Measurements from ENCODE around the gene AGPAT4. TPM values are rescaled to one million over a fixed set of nuclear protein-coding genes. Genes with fewer than 3 reads are reported as not detected.

The AGPAT4 gene
- total and polyA plus RNA-seq, 2 donors (not counting 3 experiments of a cell fraction or from before 2014, with no cell fraction given), result 10.2 to 15.2 TPM

GRCh38 chr6:161204866-161205557, 68.8 kb downstream of the AGPAT4 start:
- Histone ChIP-seq H3K4me2 (ENCODE audit: insufficient read depth, low read length) (no peak overlapping the region), H3K4me1 (ENCODE audit: control insufficient read depth, extremely low read depth, insufficient read depth, low read length) (no peaks in the 10 kb centered on the region), H2AFZ (ENCODE audit: low read depth, low read length) (no peak overlapping the region), H3K79me2 (ENCODE audit: control insufficient read depth, insufficient read depth, low read length) (no peaks in the 10 kb centered on the region), H3K27ac (ENCODE audit: insufficient read depth, low read depth, low read length) (no peak overlapping the region), H3K9ac (replicated peaks; ENCODE audit: extremely low read depth, insufficient read depth, low read length) (no peak overlapping the region), H4K20me1 (replicated peaks; ENCODE audit: control insufficient read depth, extremely low read depth, insufficient read depth, low read length) (peaks cover 3% of the 10 kb centered on the region), H3K9me1 (replicated peaks; ENCODE audit: control insufficient read depth, extremely low read depth, insufficient read depth, low read length) (no peaks in the 10 kb centered on the region), H3K9me3 (replicated peaks; ENCODE audit: control insufficient read depth, insufficient read depth, low read length) (no peaks in the 10 kb centered on the region), H3K4me3 (replicated peaks in 1 of 3; ENCODE audit: insufficient read depth in 1 of 3, low read depth in 1 of 3, low read length in 3 of 3) (no peak overlapping the region), H3K27me3 (ENCODE audit: control insufficient read depth in 2 of 2, insufficient read depth in 2 of 2, low read length in 2 of 2) (no peaks in the 10 kb centered on the region), H3K36me3 (ENCODE audit: control insufficient read depth in 2 of 2, extremely low read depth in 1 of 2, insufficient read depth in 2 of 2, low read length in 2 of 2) (no peaks in the 10 kb centered on the region)
- dilution Hi-C loops (cut with MboI; ENCODE audit: extremely low pct_ligation_motif_present, low sequenced_read_pairs) (no loop called here), intact Hi-C loops (cut with micrococcal nuclease) (no loop called here)
- CTCF ChIA-PET, result no interaction called here
- no peak for FAIRE-seq
- POLR2A ChIA-PET, result no interaction called here
- no TSS peak for BruUV-seq (replicated peaks)
- no peak for DNase-seq (ENCODE audit: low read depth, low spot score)
- TF ChIP-seq POLR2A (IDR thresholded peaks at IDR 0.05; ENCODE audit: low read depth, low read length) (no peak), FOS (IDR thresholded peaks at IDR 0.05; ENCODE audit: borderline replicate concordance, insufficient read depth, low read length) (no peak), EZH2 (IDR thresholded peaks at IDR 0.05; ENCODE audit: borderline replicate concordance, low read depth, low read length, severe bottlenecking) (no peak), GATA2 (IDR thresholded peaks at IDR 0.05; ENCODE audit: insufficient read depth, insufficient read length, low read depth, low read length) (no peak), CTCF (IDR thresholded peaks at IDR 0.05; ENCODE audit: extremely low read depth in 1 of 2, insufficient read depth in 1 of 2, low read depth in 1 of 2, low read length in 2 of 2) (no peak), MYC (IDR thresholded peaks at IDR 0.05; ENCODE audit: low read depth, low read length) (no peak), MAX (IDR thresholded peaks at IDR 0.05; ENCODE audit: insufficient read depth, insufficient read length) (no peak), JUN (IDR thresholded peaks at IDR 0.05; ENCODE audit: borderline replicate concordance, insufficient read depth, insufficient read length, low read depth) (no peak), POLR2AphosphoS5 (IDR thresholded peaks at IDR 0.05; ENCODE audit: insufficient read depth, low read depth, low read length) (no peak)
